HAP-1 (cell line): ENCODE results near the gene ACVR1.

ENCODE experiments used
- DNase-seq, 2 experiments: peaks; one replicate each; pipeline ENCODE4 v3.0.0-alpha.2; 2016 to 2020; ENCODE audit warnings: low spot score in 2 of 2
- H3K27me3 ChIP-seq: fragments of 250-450 bp; sonication (Bioruptor Pico); 2 replicates; pipeline ENCODE4 v1.5.1; 2020; ENCODE audit warnings: low read depth, mild to moderate bottlenecking, moderate library complexity
- H3K36me3 ChIP-seq: fragments of 250-450 bp; sonication (Bioruptor Pico); replicated peaks from 2 replicates; pipeline ENCODE4 v1.5.1; 2020; ENCODE audit warnings: mild to moderate bottlenecking
- H3K4me1 ChIP-seq: fragments of 250-450 bp; sonication (Bioruptor Pico); 2 replicates; pipeline ENCODE4 v1.5.1; 2020; ENCODE audit warnings: mild to moderate bottlenecking
- H3K4me3 ChIP-seq: fragments of 250-450 bp; sonication (Bioruptor Pico); 2 replicates; pipeline ENCODE4 v1.5.1; 2020; ENCODE audit warnings: mild to moderate bottlenecking, moderate library complexity
- H3K9me3 ChIP-seq: fragments of 250-450 bp; sonication (Bioruptor Pico); 2 replicates; pipeline ENCODE4 v1.5.1; 2020; ENCODE audit warnings: mild to moderate bottlenecking, moderate library complexity
- in situ Hi-C: fragments of 300-500 bp; cut with MboI; formaldehyde crosslinking; loops from 3 replicates; pipeline ENCODE4 v1.14.3; 2020; ENCODE audit warnings: low sequenced_read_pairs, inconsistent platforms, mixed read lengths

ACVR1 gene

DNA sequence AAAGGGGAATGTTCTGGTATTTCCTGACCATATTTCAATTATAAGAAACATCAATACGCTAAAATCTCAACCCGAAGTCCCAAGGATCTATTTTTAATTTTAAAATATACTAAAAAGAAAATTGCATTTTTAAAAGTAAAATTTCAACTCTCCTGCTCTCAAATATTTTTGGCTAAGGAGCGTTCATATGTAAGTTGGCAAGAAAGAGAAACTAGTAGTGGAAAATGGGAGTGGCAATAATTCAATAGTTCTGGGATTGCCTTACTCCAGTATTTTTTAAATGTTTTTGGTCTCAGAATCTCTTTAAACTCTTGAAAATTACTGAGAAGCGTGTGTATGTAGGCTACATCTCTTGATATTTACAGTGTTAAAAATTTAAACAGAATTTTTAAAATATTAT, 72.7 kb downstream of the ACVR1 start:
- Histone ChIP-seq H3K36me3 (no peaks in the 10 kb centered on the region), H3K4me3 (no peak overlapping the region), H3K9me3 (no peaks in the 10 kb centered on the region), H3K27me3 (no peaks in the 10 kb centered on the region), H3K4me1 (peaks cover 8% of the 10 kb centered on the region)
- in situ Hi-C loops = no loop called here
- no peak for DNase-seq

DNA sequence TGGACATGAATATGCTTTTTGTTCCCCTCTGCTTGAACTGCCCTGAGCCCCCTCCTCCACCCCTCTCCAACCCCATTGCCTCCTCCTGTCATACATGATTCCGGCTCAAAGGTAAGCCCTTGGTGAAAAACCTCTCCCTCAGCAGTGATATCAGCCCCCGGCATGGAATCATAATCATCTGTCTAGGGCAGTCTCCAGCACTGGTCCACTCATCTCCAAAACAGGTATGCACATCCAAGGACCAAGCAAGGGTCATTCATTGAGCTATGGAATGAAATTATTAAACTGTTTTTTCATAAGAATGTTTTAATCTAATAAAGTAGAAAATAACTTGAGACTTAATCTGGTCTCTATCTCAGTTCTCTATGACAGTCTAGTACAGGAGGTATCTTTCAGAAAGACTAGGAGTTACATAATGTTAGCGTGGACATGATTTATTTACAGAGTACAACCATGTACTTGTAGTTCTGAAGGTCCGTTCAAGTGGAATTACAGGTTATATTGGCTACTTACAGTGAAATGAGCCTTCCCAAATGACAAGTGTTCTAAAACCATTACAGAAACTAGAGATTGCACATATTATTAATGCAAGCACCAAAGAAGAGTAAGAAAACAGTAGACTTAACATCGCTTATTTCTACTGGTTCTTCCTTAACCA, 75.2 kb downstream of the ACVR1 start:
- H3K4me3 ChIP-seq = no peak overlapping the region
- H3K27me3 ChIP-seq = no peaks in the 10 kb centered on the region
- H3K9me3 ChIP-seq = no peaks in the 10 kb centered on the region
- H3K36me3 ChIP-seq = no peaks in the 10 kb centered on the region
- in situ Hi-C loops = no loop called here
- no peaks in the 10 kb centered on the region for H3K4me1 ChIP-seq
- DNase-seq = no peak

DNA sequence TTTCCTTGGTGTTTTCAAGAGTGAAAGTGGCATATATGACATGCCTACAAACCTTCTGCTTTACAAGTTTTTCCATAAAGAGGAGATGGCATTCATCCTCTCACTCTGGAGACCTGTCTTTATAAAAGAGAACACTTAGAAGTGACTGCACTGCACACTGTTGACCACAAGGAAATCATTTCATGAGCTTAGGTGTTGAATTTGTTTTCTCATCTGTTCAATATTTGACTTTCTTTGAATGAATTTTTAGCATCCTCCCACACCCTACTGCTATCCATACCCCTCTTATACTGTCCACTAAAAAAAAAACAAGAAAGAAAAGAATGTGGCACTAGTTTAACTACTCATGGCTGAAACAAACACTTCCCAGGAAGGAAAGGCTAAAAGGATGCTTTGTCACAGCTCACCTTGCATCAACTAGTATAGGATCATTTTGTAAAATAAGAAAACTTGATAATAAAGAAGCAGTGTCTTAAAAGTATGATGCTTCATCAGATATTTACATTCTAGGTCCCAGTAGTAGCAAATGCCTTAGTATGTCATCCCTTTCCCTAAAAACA, 83.0 kb downstream of the ACVR1 start:
- no peaks in the 10 kb centered on the region for H3K9me3 ChIP-seq
- H3K4me1 ChIP-seq = no peaks in the 10 kb centered on the region
- no peak for DNase-seq
- in situ Hi-C loops = no loop called here
- H3K27me3 ChIP-seq = no peaks in the 10 kb centered on the region
- no peaks in the 10 kb centered on the region for H3K36me3 ChIP-seq
- no peak overlapping the region for H3K4me3 ChIP-seq

DNA sequence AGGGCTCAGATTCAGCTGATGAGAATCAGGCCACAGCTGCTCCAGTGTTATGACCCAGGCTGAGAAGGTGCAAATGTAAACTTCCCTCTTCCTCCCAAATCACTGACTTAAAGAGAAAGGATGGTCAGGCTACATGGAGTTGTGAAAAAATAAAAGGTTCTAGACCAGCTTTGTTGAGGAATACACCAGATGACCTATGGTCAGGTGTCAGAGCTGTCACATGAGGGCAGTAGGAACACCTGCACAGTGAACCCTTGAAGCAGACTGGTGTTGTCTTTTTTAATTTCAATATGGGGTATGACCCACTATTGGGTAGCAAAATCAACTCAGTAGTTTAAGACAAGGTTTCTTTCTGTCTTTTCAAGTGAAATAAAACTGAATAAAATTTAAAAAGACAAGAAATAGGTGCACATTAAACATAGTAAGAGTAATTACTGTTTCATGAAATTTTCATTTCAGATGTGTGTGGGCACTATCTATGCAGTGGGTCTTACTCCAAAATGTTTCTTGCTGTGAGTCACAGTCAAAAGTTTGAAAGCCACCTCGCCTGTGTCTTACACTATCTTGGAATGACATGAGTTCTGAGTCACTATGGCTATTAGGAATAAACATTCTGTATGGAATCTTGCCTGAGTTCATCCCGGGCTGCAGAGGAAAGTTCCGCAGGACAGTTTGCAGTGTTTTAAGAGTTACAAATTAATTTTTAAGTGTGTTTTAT, 83.6 kb downstream of the ACVR1 start:
- Histone ChIP-seq H3K36me3 (no peaks in the 10 kb centered on the region), H3K9me3 (no peaks in the 10 kb centered on the region), H3K27me3 (no peaks in the 10 kb centered on the region), H3K4me3 (no peak overlapping the region), H3K4me1 (no peaks in the 10 kb centered on the region)
- in situ Hi-C loops = no loop called here
- no peak for DNase-seq

DNA sequence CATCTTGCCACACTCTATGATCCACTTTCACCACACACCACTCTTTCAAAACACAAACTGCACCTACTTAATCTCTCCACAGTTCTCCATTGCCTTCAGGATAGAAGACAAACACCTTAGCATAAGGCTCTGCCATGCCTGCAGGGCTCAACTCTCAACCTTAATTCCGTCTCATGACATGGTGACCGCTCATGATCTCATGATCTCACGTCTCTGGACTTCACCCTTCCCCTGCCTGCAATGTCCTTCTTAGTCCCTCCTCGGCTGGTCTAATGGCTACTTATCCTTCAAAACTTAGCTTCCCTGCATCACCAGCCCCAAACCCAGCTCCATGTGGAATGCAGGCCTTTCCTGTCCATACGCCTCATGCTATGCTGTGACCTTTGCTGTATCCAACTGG, 85.3 kb downstream of the ACVR1 start:
- in situ Hi-C loops = no loop called here
- H3K4me1 ChIP-seq = peaks cover 8% of the 10 kb centered on the region
- no peak overlapping the region for H3K4me3 ChIP-seq
- H3K9me3 ChIP-seq = no peaks in the 10 kb centered on the region
- DNase-seq = no peak
- no peaks in the 10 kb centered on the region for H3K27me3 ChIP-seq
- no peaks in the 10 kb centered on the region for H3K36me3 ChIP-seq

DNA sequence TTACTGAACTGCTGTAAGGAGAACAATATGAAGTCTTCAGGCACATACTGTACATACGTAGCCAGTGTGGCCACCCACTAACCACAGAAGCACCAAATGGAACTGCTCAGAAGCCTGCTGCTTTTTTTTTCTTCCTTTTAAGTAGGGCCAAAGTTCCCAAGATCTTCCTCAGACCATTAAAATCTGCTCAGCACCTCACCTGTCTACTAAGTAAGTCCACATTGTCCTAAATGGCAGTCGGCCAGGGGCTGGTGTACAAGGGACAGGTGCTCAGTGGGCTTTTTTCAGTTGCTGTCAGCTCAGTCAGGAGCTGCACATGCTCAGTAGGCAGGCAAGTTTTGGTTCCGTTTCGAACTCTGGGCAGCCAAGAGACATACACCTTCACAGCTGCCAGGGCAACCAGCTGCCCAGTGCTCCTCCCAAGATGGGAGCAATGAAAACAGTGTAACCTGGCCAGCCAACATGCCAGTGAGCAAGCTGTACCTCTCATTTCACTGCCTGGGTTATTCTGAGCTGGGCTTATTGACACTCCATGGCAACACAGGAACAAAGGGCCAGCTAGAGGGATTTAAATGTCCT, 86.1 kb downstream of the ACVR1 start:
- in situ Hi-C loops = no loop called here
- Histone ChIP-seq H3K9me3 (no peaks in the 10 kb centered on the region), H3K27me3 (no peaks in the 10 kb centered on the region), H3K4me1 (peaks cover 16% of the 10 kb centered on the region), H3K36me3 (no peaks in the 10 kb centered on the region), H3K4me3 (no peak overlapping the region)
- DNase-seq = no peak

DNA sequence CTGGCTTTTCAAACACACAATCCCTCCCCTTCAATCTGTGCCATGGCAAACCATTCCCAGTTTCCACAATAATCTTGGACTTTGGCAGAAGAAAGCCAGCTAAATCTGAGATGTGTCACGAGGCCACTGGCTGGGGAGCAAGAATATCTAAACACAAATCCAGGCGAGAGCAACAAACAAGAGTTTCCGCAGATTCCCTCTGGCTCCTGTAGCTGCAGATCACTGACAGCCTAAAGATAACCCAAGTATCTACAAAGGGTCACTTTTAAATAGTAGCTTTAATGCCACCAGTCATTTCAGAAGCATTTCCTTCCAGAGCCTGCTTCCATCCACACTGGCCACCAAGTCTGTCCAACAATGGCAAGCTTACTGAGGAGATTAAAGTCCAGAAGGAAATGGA, 86.9 kb downstream of the ACVR1 start:
- H3K4me3 ChIP-seq = no peak overlapping the region
- in situ Hi-C loops = no loop called here
- H3K27me3 ChIP-seq = no peaks in the 10 kb centered on the region
- no peaks in the 10 kb centered on the region for H3K36me3 ChIP-seq
- H3K4me1 ChIP-seq = peaks cover 18% of the 10 kb centered on the region
- H3K9me3 ChIP-seq = no peaks in the 10 kb centered on the region
- DNase-seq = no peak

DNA sequence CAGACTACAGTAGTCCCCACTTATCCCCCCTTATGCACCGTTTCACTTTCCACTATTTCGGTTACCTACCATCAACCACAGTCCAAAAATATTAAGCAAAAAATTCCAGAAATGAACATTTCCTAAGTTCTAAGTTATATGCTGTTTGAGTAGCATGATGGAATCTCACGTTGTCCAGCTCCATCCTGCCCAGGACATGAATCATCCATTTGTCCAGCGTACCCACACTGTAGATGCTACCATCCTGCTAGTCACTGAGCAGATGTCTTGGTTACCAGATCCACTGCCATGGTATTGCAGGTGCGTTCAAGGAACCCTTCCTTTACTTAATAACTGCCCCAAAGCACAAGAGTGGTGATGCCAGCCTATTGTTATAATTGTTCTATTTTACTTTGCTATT, 87.9 kb downstream of the ACVR1 start:
- Histone ChIP-seq H3K36me3 (no peaks in the 10 kb centered on the region), H3K9me3 (no peaks in the 10 kb centered on the region), H3K4me1 (peaks cover 18% of the 10 kb centered on the region), H3K27me3 (no peaks in the 10 kb centered on the region), H3K4me3 (no peak overlapping the region)
- no peak for DNase-seq
- in situ Hi-C loops = no loop called here

DNA sequence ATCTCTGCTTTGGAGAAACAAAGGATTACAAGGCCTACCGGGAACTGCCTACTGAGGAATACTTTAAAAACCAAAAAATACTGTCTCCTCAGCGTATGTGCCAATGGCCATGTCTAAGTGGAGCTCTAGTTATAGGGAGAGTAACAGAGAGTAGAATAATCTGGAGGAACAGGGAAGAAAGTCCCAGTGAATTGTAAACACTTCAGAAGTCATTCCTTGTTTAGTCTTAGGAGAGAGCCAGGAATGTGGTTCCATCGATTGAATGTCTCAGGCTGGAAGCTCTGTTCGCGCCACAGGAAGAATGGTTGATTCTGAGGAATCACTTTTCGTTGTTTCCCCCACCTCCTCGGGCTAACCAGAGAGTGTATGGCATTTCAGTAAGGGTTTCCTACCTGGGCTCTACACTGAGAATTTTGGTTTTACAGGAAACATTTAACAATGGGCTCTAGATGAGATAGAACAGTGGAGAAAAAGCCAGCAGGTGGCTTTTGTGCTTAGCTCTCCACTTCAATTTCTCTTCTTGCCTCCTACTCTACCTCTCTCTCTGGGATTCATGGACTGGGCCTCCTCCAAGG, 88.7 kb downstream of the ACVR1 start:
- Histone ChIP-seq H3K36me3 (no peaks in the 10 kb centered on the region), H3K9me3 (no peaks in the 10 kb centered on the region), H3K4me3 (no peak overlapping the region), H3K27me3 (no peaks in the 10 kb centered on the region), H3K4me1 (peaks cover 18% of the 10 kb centered on the region)
- no peak for DNase-seq
- in situ Hi-C loops = no loop called here

DNA sequence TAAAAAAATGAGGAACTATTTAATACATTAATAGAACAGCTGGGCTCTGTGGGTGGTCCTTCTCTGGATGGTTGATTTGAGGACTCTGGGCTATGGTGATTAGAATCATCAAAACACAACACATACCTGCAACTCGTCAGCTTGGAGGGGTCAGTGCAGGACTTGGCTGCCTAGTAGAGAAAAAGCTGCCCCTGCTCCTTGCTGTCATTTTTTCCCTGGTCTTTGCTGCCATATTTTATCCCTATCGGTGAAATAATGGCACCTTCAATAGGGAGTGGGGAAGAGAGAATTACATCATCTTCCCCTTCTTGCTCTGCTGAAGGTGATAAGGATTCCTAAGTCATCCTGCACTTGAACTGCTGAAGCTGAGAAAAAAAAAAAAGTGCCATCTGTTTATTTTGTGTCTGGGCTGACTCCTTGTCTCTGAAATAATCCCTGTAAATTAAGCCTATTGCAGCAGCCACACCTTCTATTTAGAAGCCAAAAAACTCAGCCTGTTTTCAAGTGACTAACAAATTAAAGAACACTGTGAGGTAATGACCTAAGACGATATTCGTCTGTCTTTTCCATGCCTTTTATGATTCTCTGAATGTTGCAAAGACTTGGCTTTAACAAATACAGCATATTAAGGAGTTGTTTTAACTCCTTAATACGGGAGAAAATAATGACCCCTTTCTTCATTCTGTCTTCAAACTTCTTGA, 89.3 kb downstream of the ACVR1 start:
- Histone ChIP-seq H3K9me3 (no peaks in the 10 kb centered on the region), H3K36me3 (no peaks in the 10 kb centered on the region), H3K4me1 (peaks cover 18% of the 10 kb centered on the region), H3K27me3 (no peaks in the 10 kb centered on the region), H3K4me3 (no peak overlapping the region)
- in situ Hi-C loops = no loop called here
- DNase-seq = peak in 1 of 2 experiments; percentile 11

DNA sequence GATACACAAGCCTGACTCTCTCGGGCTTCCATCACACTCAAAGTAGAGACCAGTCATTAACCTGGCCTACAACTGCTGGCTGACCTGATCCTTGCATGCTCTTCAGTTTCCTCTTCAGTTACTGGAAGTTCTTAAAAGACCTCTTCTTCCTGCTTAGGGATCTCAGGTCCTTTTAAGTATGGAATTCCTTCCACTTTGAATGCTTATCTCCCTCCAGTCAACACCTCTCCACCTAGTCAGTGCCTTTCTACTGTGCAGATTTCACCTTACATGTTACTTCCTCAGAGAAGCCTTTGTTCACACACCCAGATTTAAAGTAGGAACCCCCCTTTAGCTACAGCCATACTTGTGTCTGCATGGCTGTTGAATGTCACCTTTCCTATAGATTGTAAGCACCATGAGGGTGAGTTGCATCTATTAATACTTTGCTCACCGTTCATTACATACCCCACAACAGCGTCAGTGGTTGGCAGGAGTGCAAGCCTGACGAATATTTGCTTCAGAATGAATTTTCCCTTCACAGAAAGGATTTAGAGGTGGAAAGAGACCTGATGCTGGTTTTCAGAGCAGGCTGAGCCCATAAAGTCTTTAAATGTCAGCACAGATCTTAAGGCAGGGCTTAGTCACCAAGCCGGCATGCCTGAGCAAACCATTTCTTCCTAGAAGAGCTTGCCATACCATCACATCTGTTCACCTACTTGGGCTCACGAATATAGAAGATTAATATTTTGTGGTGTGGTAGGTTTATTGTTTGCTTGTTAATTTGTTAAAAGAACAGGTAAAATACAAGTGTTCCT, 90.1 kb downstream of the ACVR1 start:
- DNase-seq = no peak
- Histone ChIP-seq H3K4me3 (no peak overlapping the region), H3K27me3 (no peaks in the 10 kb centered on the region), H3K9me3 (no peaks in the 10 kb centered on the region), H3K36me3 (no peaks in the 10 kb centered on the region), H3K4me1 (peaks cover 18% of the 10 kb centered on the region)
- in situ Hi-C loops = no loop called here

DNA sequence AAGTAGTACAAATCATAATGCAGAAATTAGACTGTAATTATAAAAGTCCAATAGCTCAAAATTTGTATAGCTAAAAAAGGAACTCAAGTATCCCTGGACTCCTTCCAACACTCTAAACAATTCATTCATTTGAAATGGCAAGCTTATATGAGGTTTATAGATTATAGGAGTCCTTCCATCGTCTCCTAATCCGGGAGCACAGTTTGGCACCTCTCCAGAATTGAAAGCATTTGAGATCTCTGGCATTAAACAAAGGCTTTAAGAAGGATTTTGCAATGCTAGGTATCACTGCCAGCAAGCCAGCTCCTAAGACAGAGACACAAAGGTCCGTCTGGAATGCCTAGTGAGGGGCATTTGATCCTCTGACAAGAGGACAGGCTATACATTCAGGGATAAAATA, 90.9 kb downstream of the ACVR1 start:
- no peaks in the 10 kb centered on the region for H3K9me3 ChIP-seq
- no peaks in the 10 kb centered on the region for H3K27me3 ChIP-seq
- peak; percentile 70 to 72 for DNase-seq
- H3K4me1 ChIP-seq = peaks cover 18% of the 10 kb centered on the region
- in situ Hi-C loops = no loop called here
- H3K36me3 ChIP-seq = no peaks in the 10 kb centered on the region
- no peak overlapping the region for H3K4me3 ChIP-seq

DNA sequence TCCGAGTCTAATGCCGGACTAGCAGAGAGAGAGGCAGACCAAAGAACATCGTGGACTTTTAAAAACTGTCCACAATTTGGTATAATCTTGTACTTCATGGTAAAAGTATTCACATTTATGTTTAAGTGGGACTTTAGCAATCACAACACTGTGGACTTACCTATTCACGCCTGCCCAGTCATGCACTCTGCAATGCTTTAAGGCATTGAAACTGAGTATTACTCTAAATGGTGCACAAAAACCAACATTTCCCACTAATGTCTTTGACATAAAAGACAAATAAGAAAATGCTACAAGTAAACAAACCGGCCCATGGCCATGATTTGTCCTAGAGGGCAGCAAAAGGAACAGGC, 91.3 kb downstream of the ACVR1 start:
- H3K36me3 ChIP-seq = no peaks in the 10 kb centered on the region
- H3K27me3 ChIP-seq = no peaks in the 10 kb centered on the region
- no peak overlapping the region for H3K4me3 ChIP-seq
- in situ Hi-C loops = loop anchor here (5.0 kb wide), 1 partner anchor 228 kb away; no protein-coding TSS in a partner anchor
- DNase-seq = no peak
- no peaks in the 10 kb centered on the region for H3K9me3 ChIP-seq
- H3K4me1 ChIP-seq = peaks cover 18% of the 10 kb centered on the region
